H1 (cell line): ENCODE results near the gene PDLIM3. TPM values are rescaled to one million over a fixed set of nuclear protein-coding genes. Genes with fewer than 3 reads are reported as not detected.

Source experiments
- NRF1 ChIP-seq: IDR thresholded peaks from 2 replicates; pipeline ENCODE4 v1.6.1; 2011; ENCODE audit warnings: mild to moderate bottlenecking, low read depth, low read length, improper control_type of control experiment
- PHF8 ChIP-seq: fragments of 200-600 bp; sonication (generic); conservative IDR thresholded peaks from 2 replicates; pipeline ENCODE4 v1.7.1; 2012; ENCODE audit warnings: low read depth, mild to moderate bottlenecking, inconsistent platforms, low read length, moderate library complexity
- RFX5 ChIP-seq: IDR thresholded peaks from 2 replicates; pipeline ENCODE4 v1.6.1; 2011; ENCODE audit warnings: low read depth, low read length, improper control_type of control experiment, borderline replicate concordance
- SP1 ChIP-seq: IDR thresholded peaks from 2 replicates; pipeline ENCODE4 v1.6.1; 2011; ENCODE audit warnings: low read depth, low read length
- TBP ChIP-seq: IDR thresholded peaks from 2 replicates; pipeline ENCODE4 v1.6.1; 2011; ENCODE audit warnings: low read depth, low read length, improper control_type of control experiment
- TEAD4 ChIP-seq: IDR thresholded peaks from 2 replicates; pipeline ENCODE4 v1.6.1; 2012; ENCODE audit warnings: low read depth, low read length, inconsistent platforms, mixed read lengths
- polyA plus RNA-seq, 7 experiments: library from polyadenylated mRNA; depleted of rRNA in 3 of 7; stranded (reverse) in 5 of 7; unstranded in 2 of 7; fragments of >200 nt in 5 of 7; fragments of 200-250 nt in 2 of 7; gene quantifications; 1 replicate in 5 of 7; 2 replicates in 1 of 7; 4 replicates in 1 of 7; pipeline versions ENCODE4 v1.2.1 to v1.2.3, GENCODE V29; 2011 to 2013; ENCODE audit warnings: missing spikeins in 2 of 7, mixed read lengths in 2 of 7
- total RNA-seq: library from RNA; stranded (reverse); fragmentation: NEBNext Ultra II Directional; extraction: Animal tissue kit (Norgen Biotek cat#: 25700); gene quantifications from 2 replicates; pipeline ENCODE4 v1.2.1, GENCODE V29; 2021

PDLIM3 gene
- total and polyA plus RNA-seq, 2 of the 8 experiments (the other 6 are each of a cell fraction or from before 2014, with no cell fraction given), result 7.6 to 8.1 TPM

DNA sequence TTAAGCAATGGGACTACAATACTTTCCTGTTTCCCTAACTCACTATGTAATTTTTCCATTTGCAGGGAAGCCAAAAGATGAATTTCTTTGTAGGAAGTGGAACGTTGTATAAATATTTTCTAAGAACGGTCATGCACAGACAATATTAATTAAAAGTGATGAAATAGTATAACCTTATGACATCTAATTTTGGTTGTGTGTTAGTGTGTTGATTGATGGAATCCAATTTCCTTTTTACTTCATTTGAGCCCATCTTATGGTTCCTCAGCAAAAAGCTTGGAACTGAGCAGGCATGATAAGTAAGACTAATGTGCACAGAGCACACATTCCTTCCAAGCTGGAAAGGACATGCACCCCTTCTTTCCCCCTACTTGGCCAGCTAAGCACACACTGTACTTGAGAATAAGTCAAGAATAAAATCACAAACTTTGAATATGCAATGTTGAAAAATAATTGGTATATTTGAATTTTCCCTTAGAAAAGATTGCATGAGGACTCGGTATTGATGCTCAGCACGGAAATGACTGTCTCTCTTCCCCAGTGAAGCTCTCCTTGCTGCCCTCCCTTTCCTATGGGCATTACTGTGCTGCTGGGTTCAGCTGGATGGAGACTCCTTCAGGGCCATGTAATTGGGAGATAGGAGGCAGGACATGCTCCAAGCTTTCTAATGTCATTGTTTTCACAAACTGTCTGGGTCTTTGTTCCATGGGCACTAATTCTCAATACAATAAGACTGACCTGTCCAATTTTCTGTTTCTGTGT is 19.2 kb upstream of the PDLIM3 start (continued):
- no peak for TF ChIP-seq PHF8
- TF ChIP-seq TEAD4, result no peak
- TF ChIP-seq TBP, result no peak
- no peak for TF ChIP-seq RFX5
- no peak for TF ChIP-seq NRF1
- no peak for TF ChIP-seq SP1
